ENCODE measurements around the gene PCSK4. TPM values are rescaled to one million over a fixed set of nuclear protein-coding genes. Genes with fewer than 3 reads are reported as not detected.

Gene PCSK4
- total and polyA plus RNA-seq, 9 of the 15 experiments (the other 6 are each of a cell fraction or from before 2014, with no cell fraction given), result 0.01 to 9.1 (median 2.1) TPM; not detected in 1

DNA sequence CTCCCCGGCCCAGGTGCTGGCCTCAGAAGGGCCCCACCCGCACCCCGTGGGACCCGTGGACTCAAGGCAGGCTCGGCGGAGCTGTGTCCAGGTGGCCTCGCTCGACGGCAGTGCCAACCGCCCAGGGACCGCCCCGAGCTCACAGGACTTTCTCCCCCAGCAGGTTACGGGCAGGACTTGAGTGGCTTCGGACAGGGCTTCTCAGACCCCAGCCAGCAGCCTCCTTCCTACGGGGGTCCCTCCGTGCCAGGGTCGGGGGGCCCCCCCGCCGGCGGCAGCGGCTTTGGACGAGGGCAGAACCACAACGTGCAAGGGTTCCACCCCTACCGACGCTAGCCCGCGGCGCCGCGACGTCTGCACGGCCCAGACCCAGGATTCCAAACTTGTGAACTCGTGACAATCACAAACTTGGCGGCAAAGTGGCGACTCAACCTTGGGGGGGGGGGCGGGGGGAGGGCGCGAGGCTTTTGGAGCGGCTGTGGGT lies 55.5 kb downstream of the PCSK4 start (continued):
- TF ChIP-seq, protein P1, sequence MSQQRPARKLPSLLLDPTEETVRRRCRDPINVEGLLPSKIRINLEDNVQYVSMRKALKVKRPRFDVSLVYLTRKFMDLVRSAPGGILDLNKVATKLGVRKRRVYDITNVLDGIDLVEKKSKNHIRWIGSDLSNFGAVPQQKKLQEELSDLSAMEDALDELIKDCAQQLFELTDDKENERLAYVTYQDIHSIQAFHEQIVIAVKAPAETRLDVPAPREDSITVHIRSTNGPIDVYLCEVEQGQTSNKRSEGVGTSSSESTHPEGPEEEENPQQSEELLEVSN (IDR thresholded peaks at IDR 0.05; ENCODE audit: borderline replicate concordance in 1 of 2, extremely low read depth in 1 of 2, insufficient read depth in 1 of 2, insufficient read length in 1 of 2, low read depth in 1 of 2, low read length in 1 of 2, poor library complexity in 1 of 2, severe bottlenecking in 1 of 2), result peak; percentile 63 to 90
- TF ChIP-seq, protein P2, sequence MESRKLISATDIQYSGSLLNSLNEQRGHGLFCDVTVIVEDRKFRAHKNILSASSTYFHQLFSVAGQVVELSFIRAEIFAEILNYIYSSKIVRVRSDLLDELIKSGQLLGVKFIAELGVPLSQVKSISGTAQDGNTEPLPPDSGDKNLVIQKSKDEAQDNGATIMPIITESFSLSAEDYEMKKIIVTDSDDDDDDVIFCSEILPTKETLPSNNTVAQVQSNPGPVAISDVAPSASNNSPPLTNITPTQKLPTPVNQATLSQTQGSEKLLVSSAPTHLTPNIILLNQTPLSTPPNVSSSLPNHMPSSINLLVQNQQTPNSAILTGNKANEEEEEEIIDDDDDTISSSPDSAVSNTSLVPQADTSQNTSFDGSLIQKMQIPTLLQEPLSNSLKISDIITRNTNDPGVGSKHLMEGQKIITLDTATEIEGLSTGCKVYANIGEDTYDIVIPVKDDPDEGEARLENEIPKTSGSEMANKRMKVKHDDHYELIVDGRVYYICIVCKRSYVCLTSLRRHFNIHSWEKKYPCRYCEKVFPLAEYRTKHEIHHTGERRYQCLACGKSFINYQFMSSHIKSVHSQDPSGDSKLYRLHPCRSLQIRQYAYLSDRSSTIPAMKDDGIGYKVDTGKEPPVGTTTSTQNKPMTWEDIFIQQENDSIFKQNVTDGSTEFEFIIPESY (CRISPR knock-in tag; IDR thresholded peaks at IDR 0.05), result peak; percentile 82
- TF ChIP-seq IFI16 (CRISPR knock-in tag; IDR thresholded peaks at IDR 0.05) (no peak), GATAD2A (IDR thresholded peaks at IDR 0.05) (no peak), ZNF707 (CRISPR knock-in tag; conservative IDR thresholded peaks at IDR 0.05) (no peak), ZNF717 (CRISPR knock-in tag; IDR thresholded peaks at IDR 0.05) (no peak), ZNF436 (CRISPR knock-in tag; IDR thresholded peaks at IDR 0.05) (no peak), NCOA4 (IDR thresholded peaks at IDR 0.05; ENCODE audit: partially characterized antibody) (no peak), RBM17 (IDR thresholded peaks at IDR 0.05; ENCODE audit: borderline replicate concordance, low read depth, low read length) (no peak), NCOA2 (IDR thresholded peaks at IDR 0.05; ENCODE audit: partially characterized antibody in 2 of 2) (no peak), TEAD2 (tag; IDR thresholded peaks at IDR 0.05) (no peak), RBM22 (IDR thresholded peaks at IDR 0.05; ENCODE audit: low read depth, low read length, poor library complexity, severe bottlenecking) (peak; percentile 88), TCFL5 (CRISPR knock-in tag; conservative IDR thresholded peaks at IDR 0.05) (no peak), ZNF551 (CRISPR knock-in tag; IDR thresholded peaks at IDR 0.05) (no peak), SPI1 (IDR thresholded peaks at IDR 0.05; ENCODE audit: borderline replicate concordance, low read depth, low read length) (no peak), NR2C2 (CRISPR knock-in tag; IDR thresholded peaks at IDR 0.05) (no peak), NR2C2 (tag; IDR thresholded peaks at IDR 0.05) (no peak), NR3C1 (CRISPR knock-in tag; IDR thresholded peaks at IDR 0.05) (no peak)
- TF ChIP-seq, protein P3, sequence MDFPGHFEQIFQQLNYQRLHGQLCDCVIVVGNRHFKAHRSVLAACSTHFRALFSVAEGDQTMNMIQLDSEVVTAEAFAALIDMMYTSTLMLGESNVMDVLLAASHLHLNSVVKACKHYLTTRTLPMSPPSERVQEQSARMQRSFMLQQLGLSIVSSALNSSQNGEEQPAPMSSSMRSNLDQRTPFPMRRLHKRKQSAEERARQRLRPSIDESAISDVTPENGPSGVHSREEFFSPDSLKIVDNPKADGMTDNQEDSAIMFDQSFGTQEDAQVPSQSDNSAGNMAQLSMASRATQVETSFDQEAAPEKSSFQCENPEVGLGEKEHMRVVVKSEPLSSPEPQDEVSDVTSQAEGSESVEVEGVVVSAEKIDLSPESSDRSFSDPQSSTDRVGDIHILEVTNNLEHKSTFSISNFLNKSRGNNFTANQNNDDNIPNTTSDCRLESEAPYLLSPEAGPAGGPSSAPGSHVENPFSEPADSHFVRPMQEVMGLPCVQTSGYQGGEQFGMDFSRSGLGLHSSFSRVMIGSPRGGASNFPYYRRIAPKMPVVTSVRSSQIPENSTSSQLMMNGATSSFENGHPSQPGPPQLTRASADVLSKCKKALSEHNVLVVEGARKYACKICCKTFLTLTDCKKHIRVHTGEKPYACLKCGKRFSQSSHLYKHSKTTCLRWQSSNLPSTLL (IDR thresholded peaks at IDR 0.05), result no peak
- TF ChIP-seq, protein P4, sequence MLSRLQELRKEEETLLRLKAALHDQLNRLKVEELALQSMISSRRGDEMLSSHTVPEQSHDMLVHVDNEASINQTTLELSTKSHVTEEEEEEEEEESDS (CRISPR knock-in tag; IDR thresholded peaks at IDR 0.05), result no peak
- TF ChIP-seq, protein P5, sequence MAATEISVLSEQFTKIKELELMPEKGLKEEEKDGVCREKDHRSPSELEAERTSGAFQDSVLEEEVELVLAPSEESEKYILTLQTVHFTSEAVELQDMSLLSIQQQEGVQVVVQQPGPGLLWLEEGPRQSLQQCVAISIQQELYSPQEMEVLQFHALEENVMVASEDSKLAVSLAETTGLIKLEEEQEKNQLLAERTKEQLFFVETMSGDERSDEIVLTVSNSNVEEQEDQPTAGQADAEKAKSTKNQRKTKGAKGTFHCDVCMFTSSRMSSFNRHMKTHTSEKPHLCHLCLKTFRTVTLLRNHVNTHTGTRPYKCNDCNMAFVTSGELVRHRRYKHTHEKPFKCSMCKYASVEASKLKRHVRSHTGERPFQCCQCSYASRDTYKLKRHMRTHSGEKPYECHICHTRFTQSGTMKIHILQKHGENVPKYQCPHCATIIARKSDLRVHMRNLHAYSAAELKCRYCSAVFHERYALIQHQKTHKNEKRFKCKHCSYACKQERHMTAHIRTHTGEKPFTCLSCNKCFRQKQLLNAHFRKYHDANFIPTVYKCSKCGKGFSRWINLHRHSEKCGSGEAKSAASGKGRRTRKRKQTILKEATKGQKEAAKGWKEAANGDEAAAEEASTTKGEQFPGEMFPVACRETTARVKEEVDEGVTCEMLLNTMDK (IDR thresholded peaks at IDR 0.05; ENCODE audit: borderline replicate concordance, insufficient read depth, low read depth, low read length, poor library complexity, severe bottlenecking), result no peak
